PC-9 (cell line): ENCODE measurements around the gene C14orf132.

ENCODE experiments used
- EZH2 ChIP-seq: fragments of 200-600 bp; sonication (generic); IDR thresholded peaks from 2 replicates; pipeline ENCODE4 v1.8.0; 2017; ENCODE audit warnings: antibody characterized with exemption, low read depth
- TF ChIP-seq, protein P1 (sequence below): fragments of 200-600 bp; sonication (generic); conservative IDR thresholded peaks from 2 replicates; pipeline ENCODE4 v1.6.1; 2017; ENCODE audit warnings: mixed run types, antibody characterized with exemption, mild to moderate bottlenecking, moderate library complexity

DNA sequence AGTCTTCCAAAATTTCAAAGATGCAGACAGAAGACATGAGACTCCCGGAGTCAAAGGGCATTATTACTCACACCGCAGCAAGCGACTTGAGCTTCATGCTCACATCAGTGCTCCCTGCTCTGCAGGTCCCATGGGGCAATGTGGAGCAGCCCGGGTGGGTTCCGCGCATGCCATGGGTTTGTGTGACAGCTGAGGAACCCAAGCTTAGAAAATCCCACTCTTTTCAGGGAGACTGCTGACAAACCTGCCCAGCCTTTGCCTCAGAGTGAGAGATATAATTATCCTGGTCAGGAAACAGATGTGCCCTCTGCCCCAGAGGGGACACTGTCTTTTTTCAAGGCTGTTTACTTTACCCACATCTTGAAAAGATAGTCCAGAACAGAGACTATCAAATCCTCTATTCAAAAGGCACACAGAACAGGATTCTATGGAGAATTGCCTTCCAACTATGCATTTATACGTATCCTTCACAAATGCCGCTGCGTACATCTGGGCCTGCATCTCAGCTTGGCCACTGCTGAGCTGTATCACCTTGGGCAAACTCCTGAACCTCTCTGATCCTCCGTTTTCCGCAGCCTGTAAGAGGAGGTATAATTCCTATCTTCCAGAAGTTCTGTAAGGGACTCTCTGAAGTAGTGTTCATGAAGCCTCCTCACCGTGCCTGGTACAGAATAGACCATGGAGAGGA lies 16.0 kb downstream of the C14orf132 start:
- no peak for TF ChIP-seq EZH2
- TF ChIP-seq, protein P1, sequence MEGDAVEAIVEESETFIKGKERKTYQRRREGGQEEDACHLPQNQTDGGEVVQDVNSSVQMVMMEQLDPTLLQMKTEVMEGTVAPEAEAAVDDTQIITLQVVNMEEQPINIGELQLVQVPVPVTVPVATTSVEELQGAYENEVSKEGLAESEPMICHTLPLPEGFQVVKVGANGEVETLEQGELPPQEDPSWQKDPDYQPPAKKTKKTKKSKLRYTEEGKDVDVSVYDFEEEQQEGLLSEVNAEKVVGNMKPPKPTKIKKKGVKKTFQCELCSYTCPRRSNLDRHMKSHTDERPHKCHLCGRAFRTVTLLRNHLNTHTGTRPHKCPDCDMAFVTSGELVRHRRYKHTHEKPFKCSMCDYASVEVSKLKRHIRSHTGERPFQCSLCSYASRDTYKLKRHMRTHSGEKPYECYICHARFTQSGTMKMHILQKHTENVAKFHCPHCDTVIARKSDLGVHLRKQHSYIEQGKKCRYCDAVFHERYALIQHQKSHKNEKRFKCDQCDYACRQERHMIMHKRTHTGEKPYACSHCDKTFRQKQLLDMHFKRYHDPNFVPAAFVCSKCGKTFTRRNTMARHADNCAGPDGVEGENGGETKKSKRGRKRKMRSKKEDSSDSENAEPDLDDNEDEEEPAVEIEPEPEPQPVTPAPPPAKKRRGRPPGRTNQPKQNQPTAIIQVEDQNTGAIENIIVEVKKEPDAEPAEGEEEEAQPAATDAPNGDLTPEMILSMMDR = no peak
